A549 treated with DMSO at 1 μM for 4 hours (cell line): ENCODE data around the gene ARL5C. TPM values are rescaled to one million over a fixed set of nuclear protein-coding genes. Genes with fewer than 3 reads are reported as not detected.

Source experiments
- total RNA-seq: library from RNA; stranded (reverse); fragments of 200-300 nt; extraction: Qiagen RNA extraction; gene quantifications from 5 replicates; pipeline ENCODE4 v1.2.3, GENCODE V29; 2022; ENCODE audit warnings: low read depth

ARL5C gene, protein sequence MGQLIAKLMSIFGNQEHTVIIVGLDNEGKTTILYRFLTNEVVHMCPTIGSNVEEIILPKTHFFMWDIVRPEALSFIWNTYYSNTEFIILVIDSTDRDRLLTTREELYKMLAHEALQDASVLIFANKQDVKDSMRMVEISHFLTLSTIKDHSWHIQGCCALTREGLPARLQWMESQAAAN
- total RNA-seq: not detected in 5 replicates

DNA sequence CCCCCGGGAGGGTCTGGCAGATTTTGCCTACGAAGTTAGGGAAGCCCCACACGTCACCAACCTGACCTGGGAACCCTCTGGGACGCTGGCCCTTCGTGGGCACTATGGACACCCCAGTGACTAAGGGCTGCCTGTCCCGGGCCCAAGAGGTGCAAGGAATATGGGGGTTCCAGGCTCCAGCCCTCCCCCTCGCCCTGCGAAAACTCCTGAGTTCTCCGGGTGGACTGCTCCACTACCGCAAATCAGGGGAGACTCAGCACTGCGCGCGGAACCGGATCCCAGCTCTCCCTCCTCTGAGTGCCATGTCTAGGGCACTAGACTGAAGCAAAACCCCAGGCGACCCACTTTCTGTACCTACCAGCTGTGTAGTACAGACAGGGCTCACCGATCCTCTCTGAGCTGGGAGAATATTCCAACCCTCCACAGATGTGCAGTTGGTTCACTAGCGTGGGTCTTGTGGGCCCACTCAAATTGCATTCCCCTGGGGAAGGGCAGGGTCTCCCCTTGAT, at the start of gene ARL5C:
ARL5C (minus strand) TSS at position 321 of the 509 bp plus-strand sequence. CDS start 401 bp downstream, outside the sequence.

DNA sequence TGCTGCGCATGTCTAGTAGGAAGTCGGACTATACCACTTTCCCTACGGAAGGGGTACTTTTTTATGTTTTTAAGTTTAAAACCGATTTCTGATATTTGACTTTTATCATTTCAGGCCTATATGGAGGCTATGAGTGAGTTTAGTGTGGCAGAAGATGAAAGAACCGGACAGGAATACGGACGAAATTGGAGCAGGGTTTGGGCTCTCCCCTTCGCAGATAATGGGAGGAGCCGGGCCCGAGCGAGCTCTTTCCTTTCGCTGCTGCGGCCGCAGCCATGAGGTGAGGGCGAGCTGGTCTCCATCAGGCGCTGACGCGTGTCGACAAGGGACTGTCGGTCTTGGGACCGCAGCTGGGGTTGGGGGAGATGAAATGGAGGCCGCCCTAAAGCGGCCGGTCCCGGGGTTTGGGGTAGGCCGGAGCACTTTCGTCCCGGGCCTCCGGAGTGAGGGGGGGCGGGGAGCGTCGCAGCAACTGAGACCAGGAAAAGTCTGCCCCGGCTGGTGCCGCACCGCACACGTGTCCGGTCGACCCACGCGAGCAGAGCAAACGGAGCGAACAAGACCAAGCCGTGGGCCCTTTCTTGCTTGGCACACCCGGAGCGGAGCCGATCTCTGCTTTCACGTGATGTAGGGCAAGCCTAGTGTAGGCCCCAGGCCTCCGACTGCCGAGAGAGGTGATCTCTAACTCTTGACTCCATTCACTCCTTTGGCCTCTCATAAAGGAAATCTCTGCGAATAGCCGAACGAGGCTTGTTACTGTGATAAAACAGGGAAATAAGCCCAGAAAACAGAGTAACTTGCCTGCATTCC, 34.3 kb upstream of the ARL5C start, which contains the start of gene RPL19:
RPL19 (plus strand) TSS at position 214 of the 810 bp plus-strand sequence; CDS start at position 276, 62 bp downstream.

DNA sequence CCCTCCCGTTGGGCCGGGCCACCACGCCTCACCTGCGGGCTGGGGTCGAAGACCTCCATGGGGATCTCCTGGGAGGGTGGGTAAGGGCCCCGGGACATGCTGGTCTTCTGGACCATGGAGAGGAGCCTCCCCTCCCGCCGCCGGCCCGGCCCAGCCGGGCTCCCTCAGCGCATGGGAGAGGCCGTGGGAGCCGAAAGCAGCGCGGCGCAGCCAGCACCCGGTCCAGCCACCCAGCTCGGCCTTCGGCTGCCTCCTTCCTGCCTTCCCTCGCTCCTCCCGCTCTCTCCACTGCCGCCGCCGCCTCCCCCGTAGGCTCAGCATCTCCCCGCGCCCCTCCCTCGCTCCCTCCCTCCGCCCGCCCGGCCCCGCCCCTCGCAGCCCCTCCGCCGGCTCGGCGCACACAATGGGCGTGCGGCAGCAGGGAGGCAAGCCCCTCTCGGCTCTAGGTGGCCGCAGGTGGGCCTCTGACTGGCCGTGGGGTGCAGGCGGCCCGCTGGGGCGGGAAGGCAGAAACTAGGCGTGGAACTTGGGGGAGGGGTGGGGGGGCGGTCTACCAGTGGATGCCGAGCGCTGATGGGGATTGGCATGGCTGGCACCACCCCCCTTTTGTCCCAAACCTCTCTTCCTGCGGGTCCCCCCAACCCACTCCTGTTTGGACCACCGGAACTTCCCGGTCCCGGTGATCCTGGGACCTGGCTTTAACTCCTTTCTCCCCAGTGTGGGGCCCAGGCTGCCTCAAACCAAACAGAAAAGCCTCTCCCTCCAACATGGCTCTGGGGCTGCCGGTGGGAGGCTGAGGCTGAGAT, 31.6 kb upstream of the ARL5C start, which contains the start of gene CACNB1:
CACNB1 (minus strand) TSS at position 290 of the 806 bp plus-strand sequence; CDS start at position 116, 174 bp downstream.

DNA sequence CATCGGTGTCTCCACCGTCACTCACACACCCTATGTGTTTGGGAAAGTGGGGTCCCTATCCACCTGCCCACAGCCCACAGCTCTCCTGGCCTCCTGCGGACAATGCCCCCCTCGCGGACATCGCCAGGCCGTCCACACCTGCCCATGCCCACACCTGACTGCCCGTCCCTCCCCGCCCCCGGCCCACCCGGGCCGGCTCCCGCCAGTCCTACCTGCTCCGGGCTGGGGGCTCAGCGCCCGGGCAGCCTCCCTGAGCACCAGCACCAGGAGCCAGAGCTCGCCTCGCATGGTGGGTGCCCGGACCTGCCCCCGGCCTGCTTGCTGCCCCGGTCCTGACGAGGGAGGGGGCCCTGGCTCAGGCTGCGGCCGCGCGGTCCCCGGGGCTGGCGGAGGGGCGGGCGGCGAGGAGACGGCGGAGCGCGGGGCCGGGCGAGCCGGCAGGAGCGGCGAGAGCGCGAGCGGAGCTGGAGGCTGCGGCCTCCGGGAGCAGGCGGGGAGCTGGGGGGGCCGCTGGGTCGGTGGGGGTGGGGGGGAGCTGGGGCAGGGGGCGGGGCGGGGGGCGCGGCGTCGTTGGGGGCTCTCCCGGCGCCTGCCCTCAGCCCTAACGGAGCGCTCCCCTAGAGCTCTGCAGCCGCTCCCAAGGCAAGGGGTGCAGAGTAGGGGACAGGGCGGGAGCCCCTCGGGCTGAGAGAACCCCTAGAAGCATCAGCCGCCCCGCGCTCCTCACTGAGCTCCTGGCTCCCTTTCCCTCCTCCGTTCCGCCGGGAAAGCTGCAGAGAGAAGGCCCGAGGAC, 14.6 kb downstream of the ARL5C start, which contains the start of gene PLXDC1:
PLXDC1 (minus strand) TSS at position 488 of the 793 bp plus-strand sequence; CDS start at position 288, 200 bp downstream.

Other genes starting within 250 kb of the ARL5C start
- not detected in 5 replicates for gene FBXO47, start 198.8 kb downstream of the ARL5C start, total RNA-seq
- 0.05 to 0.81 TPM (median 0.11 TPM) in 5 replicates for gene PLXDC1, start 14.5 kb downstream of the ARL5C start, total RNA-seq
- 4.2 to 6.1 TPM (median 5.6 TPM) in 5 replicates for gene CACNB1, start 31.5 kb upstream of the ARL5C start, total RNA-seq
- gene RPL19, start 34.1 kb upstream of the ARL5C start, total RNA-seq: 3,819 to 4,297 TPM (median 4,051 TPM) in 5 replicates
- gene STAC2, start 59.8 kb upstream of the ARL5C start, total RNA-seq: 0.09 to 0.22 TPM (median 0.14 TPM) in 5 replicates
- gene FBXL20, start 235.5 kb upstream of the ARL5C start, total RNA-seq: 7.2 to 11.1 TPM (median 9.9 TPM) in 5 replicates